ENCODE measurements around the gene OOSP2. TPM values are rescaled to one million over a fixed set of nuclear protein-coding genes. Genes with fewer than 3 reads are reported as not detected.

The OOSP2 gene
- total and polyA plus RNA-seq, 2 of the 4 experiments (the other 2 are of a cell fraction) = not detected

GRCh38 chr11:60064111-60064510 lies 23.9 kb downstream of the OOSP2 start:
- H3K9me3 ChIP-seq (ENCODE audit: control insufficient read depth, insufficient read depth, low read length) = 0 out of 2 replicates have a peak, but pooled peaks cover 1% of the 10 kb centered on the region
- no peak overlapping the region for H3K27ac ChIP-seq (ENCODE audit: insufficient read depth, low read length)
- H3K23ac ChIP-seq (ENCODE audit: low read depth, low read length) = no peak overlapping the region
- H3K9ac ChIP-seq (ENCODE audit: low read depth, low read length) = no peak overlapping the region
- no peak overlapping the region for H2AK9ac ChIP-seq (replicated peaks; ENCODE audit: low read depth, low read length, poor library complexity)
- dilution Hi-C loops (cut with HindIII; ENCODE audit: low sequenced_read_pairs, unreplicated experiment) = no loop called here
- no peak overlapping the region for H2BK20ac ChIP-seq (ENCODE audit: low read depth, low read length)
- H3K36me3 ChIP-seq (ENCODE audit: control insufficient read depth, insufficient read depth, low read length) = no peaks in the 10 kb centered on the region
- H4K8ac ChIP-seq (ENCODE audit: low read depth in 2 of 2, low read length in 2 of 2) = no peak overlapping the region
- H4K5ac ChIP-seq (ENCODE audit: low read depth, low read length) = no peak overlapping the region
- H4K91ac ChIP-seq (ENCODE audit: insufficient read depth, low read depth, low read length) = no peak overlapping the region
- no CpG with 5 or more reads among the region's 1 CpG for WGBS, 2 experiments (ENCODE audit: extremely low coverage in 2 of 2, insufficient read length in 1 of 2)
- no peak overlapping the region for H3K4me2 ChIP-seq (ENCODE audit: low read depth, low read length)
- no peaks in the 10 kb centered on the region for H4K20me1 ChIP-seq (ENCODE audit: insufficient read depth, low read length)
- ChIA-PET POLR2A (ENCODE audit: unreplicated experiment) (no interaction called here), CTCF (no interaction called here)
- H2BK5ac ChIP-seq (ENCODE audit: low read depth, low read length, poor library complexity, severe bottlenecking) = no peak overlapping the region
- H3K56ac ChIP-seq (ENCODE audit: extremely low read depth, insufficient read depth, low read length) = no peak overlapping the region; the same call in 1 of the 2 replicates
- H3K4me1 ChIP-seq (ENCODE audit: control insufficient read depth, insufficient read depth, low read length) = no peaks in the 10 kb centered on the region
- ATAC-seq (ENCODE audit: low read depth) (no peak), DNase-seq (no peak)
- no peak overlapping the region for H2AFZ ChIP-seq (replicated peaks; ENCODE audit: low read length, poor library complexity)
- no peaks in the 10 kb centered on the region for H3K9me1 ChIP-seq (ENCODE audit: insufficient read depth, low read length)
- H3K4ac ChIP-seq (ENCODE audit: low read depth, low read length) = no peak overlapping the region
- BruUV-seq (replicated peaks) = no TSS peak
- H3K18ac ChIP-seq (ENCODE audit: low read depth, low read length) = no peak overlapping the region
- H2AK5ac ChIP-seq (ENCODE audit: low read depth, low read length) = no peak overlapping the region
- intact Hi-C loops (cut with micrococcal nuclease) = no loop called here
- H3K27me3 ChIP-seq (ENCODE audit: control insufficient read depth, insufficient read depth, low read length) = no peaks in the 10 kb centered on the region
- H3K4me3 ChIP-seq (ENCODE audit: insufficient read depth, low read depth, low read length) = no peak overlapping the region
- H2BK120ac ChIP-seq (ENCODE audit: low read depth, low read length) = no peak overlapping the region
- H2BK15ac ChIP-seq (ENCODE audit: low read depth, low read length) = no peak overlapping the region
- no peaks in the 10 kb centered on the region for H3K79me1 ChIP-seq (ENCODE audit: low read depth in 1 of 2, low read length in 2 of 2)
- in situ Hi-C loops (cut with MboI; ENCODE audit: low sequenced_read_pairs) = no loop called here
- TF ChIP-seq RCOR1 (IDR thresholded peaks at IDR 0.05; ENCODE audit: insufficient replicate concordance, low read length) = no peak
- no peak for TF ChIP-seq NFE2L2 (IDR thresholded peaks at IDR 0.05; ENCODE audit: low read depth, low read length)
- no peak for TF ChIP-seq POLR2A (IDR thresholded peaks at IDR 0.05; ENCODE audit: low read depth, low read length)
- TF ChIP-seq RFX5 (IDR thresholded peaks at IDR 0.05; ENCODE audit: low read depth, low read length) = no peak
- no peak for TF ChIP-seq BHLHE40 (IDR thresholded peaks at IDR 0.05; ENCODE audit: low read depth, low read length)
- no peak for TF ChIP-seq SMC3 (IDR thresholded peaks at IDR 0.05; ENCODE audit: low read depth, low read length)
- no peak for TF ChIP-seq MXI1 (IDR thresholded peaks at IDR 0.05; ENCODE audit: borderline replicate concordance, low read depth, low read length)
- TF ChIP-seq CHD1 (IDR thresholded peaks at IDR 0.05; ENCODE audit: low read depth, low read length) = no peak
- TF ChIP-seq ELK1 (IDR thresholded peaks at IDR 0.05; ENCODE audit: borderline replicate concordance, low read depth, low read length) = no peak
- TF ChIP-seq MAZ (IDR thresholded peaks at IDR 0.05; ENCODE audit: borderline replicate concordance, low read depth, low read length) = no peak
- TF ChIP-seq CTCF (conservative IDR thresholded peaks at IDR 0.05; ENCODE audit: low read depth, low read length) = no peak
- no peak for TF ChIP-seq USF2 (IDR thresholded peaks at IDR 0.05; ENCODE audit: low read depth, low read length)
- TF ChIP-seq FOS (IDR thresholded peaks at IDR 0.05; ENCODE audit: low read depth, low read length) = no peak
- no peak for TF ChIP-seq RAD21 (IDR thresholded peaks at IDR 0.05; ENCODE audit: low read length)
- no peak for TF ChIP-seq MAFK (IDR thresholded peaks at IDR 0.05; ENCODE audit: low read depth, low read length)
- TF ChIP-seq CEBPB (IDR thresholded peaks at IDR 0.05; ENCODE audit: low read depth, low read length) = no peak
- no peak overlapping the region for H3K14ac ChIP-seq (replicated peaks; ENCODE audit: low read depth, low read length)
